SKM-1 (cell line): ENCODE data around the gene INTU.
A peak's percentile ranks its signal among the peaks of the same experiment; 100 is the strongest.
"Not testable (repeated sequence)": the region's sequence is repeated elsewhere in the genome, so short reads cannot be mapped to it uniquely, and the experiment has no call there.

Experiments used
- DNase-seq: peaks from one replicate; lab custom pipeline; 2025; ENCODE audit not compliant: unreplicated experiment; lab: John Stamatoyannopoulos, UW

The INTU gene

DNA sequence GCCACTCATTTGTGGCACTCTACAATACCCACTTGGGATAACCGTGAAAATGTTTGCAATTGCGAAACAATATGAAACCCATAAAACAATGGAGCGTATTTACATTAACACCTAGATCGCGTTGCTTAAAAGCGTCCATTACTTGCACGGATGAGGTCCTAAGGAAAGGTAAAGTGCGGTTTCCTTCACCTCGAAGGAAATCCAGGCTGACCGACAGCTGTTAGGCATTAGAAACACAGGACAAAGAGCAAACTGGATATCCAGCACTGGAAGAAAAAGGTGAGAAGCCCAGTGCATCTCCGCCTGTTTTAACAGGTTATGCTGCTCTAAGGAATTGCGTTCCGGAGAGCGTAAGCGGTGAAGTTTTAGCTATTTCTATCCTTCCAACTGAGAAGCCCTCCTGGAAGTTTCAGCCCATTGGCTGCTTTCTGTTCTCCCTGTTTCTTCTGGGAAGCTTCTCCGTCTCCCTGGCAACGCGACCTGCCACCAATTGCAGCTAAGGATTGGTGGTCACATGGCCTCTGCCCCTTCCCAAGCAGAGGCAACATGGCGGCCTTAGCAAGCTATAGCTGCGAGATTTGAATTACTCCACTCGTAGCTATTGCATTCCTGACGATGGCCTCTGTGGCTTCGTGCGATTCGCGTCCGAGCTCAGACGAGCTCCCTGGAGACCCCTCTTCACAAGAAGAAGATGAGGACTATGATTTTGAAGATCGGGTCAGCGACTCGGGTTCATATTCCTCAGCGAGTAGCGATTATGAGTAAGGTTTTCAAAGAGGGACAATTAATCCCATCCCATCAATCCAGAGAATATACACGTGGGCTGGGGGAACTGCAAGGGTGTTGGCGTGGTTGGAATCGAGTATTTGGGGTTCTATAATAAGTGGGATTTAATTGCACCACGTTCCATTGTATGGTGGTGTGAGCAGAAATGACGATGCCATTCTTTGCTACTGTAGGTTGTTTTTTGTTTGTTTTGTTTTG is at the start of gene INTU:
Gene INTU, plus strand, starts transcription at position 538 of the 984 bp plus-strand sequence. Its CDS starts 78 bp downstream, at position 616.
- peak; percentile 58 for DNase-seq

DNA sequence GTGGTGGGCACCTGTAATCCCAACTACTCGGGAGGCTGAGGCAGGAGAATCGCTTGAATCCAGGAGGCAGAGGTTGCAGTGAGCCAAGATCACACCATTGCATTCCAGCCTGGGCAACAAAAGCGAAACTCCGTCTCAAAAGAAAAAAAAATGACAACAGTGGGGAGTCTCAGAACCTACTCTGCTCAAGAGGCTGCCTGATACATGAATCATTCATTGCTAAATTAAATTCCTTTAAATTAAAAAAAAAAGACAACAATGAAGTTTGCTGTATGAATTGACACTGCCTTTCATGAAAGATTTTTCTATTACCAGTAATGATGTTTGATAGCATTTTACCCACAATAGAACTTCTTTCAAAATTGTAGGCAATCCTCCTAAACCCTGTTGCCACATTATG is 46.3 kb upstream of the INTU start:
- not testable (repeated sequence) for DNase-seq

DNA sequence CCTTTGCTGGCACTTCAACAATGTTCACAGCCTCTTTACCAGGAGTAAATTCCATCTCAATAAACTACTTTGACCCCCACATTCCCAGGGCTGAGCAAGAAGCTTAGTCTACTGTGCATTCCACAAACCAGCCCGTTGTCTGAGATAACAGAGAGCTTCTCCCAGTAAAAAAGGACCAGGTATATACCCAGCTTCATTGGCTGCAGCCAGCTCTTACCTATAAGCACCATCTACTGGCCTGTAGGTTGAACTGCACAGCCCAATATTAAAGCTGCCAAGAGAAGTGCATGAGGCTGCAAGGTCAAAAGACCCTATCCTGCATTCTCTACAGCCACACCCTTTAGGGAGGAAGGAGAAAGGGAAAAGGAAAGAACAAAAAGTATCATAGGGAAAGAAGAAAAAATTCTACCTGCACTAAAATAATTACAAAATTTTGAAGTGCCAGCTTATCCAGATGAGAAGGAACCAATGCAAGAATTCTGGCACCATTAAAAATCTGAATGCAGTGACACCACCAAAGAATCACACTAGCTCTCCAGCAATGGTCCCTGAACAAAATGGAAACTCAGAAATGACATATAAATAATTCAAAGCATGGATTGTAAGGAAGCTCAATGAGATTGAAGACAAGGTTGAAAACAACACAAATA is 45.7 kb upstream of the INTU start:
- peak; percentile 29 for DNase-seq

DNA sequence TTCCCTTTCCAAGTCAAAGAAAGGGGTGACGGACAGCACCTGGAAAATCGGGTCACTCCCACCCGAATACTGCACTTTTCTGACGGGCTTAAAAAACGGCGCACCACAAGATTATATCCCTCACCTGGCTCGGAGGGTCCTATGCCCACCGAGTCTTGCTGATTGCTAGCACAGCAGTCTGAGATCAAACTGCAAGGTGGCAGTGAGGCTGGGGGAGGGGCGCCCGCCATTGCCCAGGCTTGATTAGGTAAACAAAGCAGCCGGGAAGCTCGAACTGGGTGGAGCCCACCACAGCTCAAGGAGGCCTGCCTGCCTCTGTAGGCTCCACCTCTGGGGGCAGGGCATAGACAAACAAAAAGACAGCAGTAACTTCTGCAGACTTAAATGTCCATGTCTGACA is 43.6 kb upstream of the INTU start:
- not testable (repeated sequence) for DNase-seq

DNA sequence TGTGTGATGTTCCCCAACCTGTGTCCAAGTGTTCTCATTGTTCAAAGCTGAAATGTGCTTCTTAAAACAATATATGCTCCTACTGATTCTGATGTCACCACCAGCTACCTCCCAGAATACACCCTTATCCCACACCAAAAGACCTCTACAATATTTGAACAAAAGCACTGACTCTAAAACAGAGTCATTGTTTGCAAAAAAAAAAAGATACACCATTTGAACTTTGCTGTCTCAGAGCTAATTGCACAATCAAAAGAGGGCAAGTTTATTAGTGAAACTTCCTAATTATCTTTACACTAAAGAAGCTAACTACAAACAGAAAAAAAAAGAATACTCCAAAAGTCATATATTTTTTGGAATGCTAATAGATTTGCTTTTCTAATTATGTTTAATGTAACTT is 34.1 kb upstream of the INTU start:
- DNase-seq = no peak

GRCh38 chr4:127601029-127601428 is 31.7 kb upstream of the INTU start:
- DNase-seq = no peak

- DNase-seq = peak; percentile 50
Measured at GRCh38 chr4:127604949-127605709, 27.6 kb upstream of the INTU start.

GRCh38 chr4:127606823-127607222 is 25.9 kb upstream of the INTU start:
- DNase-seq = no peak

DNA sequence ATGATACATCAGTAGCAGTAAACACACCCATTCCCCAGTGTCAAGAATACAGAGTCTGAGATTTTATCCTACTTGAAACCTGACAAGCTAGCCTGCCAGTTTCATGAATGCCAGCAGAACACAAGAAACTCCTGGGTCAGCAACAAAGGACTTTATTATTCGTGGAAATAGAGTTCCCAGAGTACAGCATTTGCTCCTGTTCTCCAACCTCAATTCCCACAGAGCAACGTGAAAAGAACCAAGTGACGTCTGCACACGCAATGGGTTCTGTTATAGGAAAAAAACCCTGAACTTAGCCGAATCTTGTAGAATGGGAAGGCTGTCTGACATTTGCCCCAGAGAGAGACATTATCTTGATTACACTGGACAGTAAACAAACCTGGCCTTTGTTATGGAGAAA is 23.3 kb upstream of the INTU start:
- no peak for DNase-seq

DNA sequence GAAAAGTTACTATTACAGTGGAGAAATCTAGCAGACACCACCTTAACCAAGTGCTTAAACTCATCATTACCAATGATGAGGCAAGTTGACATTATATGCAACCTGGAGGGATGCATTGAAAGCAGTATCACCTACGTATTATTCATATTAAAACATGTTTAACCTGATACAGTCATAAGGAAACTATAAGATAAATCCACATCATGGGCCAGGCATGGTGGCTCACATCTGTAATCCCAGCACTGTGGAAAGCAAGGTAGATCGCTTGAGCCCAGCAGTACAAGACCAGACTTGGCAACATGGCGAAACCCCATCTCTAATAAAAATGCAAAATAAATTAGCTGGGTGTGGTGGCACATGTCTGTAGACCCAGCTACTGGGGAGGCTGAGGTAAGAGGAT is 22.3 kb upstream of the INTU start:
- no peak for DNase-seq

- DNase-seq = no peak
Measured at GRCh38 chr4:127616898-127617297, 15.9 kb upstream of the INTU start.

- DNase-seq = no peak
Measured at GRCh38 chr4:127618427-127618826, 14.3 kb upstream of the INTU start.

GRCh38 chr4:127622621-127622920 is 10.2 kb upstream of the INTU start:
- no peak for DNase-seq

- no peak for DNase-seq
Measured at GRCh38 chr4:127622921-127623796, 9.6 kb upstream of the INTU start.

DNA sequence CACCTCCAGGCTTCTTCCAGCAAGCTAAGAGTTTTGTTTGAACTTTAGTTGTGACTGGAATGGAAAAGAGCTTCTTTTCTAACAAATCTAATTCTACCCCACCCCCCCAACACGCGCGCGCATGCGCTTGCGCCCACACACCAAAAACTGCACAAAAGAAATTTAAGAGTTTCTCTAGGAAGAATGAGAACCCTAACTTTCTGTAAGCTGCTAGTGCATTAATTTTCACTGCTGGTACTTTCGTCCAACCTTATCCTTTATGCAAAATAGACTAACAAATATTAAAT is 9.0 kb upstream of the INTU start:
- DNase-seq = no peak

DNA sequence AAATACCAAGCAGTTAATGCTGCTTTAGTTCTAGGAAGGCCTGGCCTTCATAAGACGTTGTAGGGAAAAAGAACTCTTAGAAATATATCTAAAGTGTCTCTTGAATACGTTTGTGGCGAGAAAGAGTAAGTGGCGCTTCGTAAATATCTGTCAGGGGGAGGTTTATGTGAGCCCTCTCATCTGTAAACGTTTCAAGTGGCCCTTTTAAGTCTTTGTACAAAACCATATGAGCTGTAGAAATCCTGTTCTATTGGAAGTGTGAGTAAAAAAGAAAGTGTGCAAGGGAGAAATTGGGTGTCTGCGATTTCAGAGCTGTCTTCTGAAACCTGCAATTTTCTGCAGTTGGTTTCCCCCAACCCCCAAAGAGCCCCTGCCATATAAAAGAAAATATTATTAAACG is 8.6 kb upstream of the INTU start:
- DNase-seq = no peak

GRCh38 chr4:127629371-127629770 is 3.4 kb upstream of the INTU start:
- no peak for DNase-seq

- no peak for DNase-seq
Measured at GRCh38 chr4:127630152-127630551, 2.6 kb upstream of the INTU start.

DNA sequence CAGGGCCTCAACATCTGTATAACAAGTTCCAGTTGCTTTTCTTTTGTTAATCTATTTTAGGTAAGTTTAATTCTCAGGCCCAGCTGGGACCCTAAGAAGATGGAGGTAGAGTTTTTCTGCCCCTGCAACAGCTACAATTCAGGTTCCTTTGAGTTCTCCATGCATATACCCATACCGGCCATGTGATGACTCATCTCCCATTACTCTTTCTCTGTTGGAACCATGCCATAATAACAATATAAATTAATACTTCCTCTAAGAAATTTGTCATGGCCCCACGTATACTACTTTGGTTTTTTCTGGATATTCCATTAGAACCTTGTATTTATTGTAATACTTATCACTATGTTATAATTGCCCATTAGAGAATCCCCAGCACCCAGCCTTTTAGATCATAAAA is 1.3 kb upstream of the INTU start:
- DNase-seq = no peak

DNA sequence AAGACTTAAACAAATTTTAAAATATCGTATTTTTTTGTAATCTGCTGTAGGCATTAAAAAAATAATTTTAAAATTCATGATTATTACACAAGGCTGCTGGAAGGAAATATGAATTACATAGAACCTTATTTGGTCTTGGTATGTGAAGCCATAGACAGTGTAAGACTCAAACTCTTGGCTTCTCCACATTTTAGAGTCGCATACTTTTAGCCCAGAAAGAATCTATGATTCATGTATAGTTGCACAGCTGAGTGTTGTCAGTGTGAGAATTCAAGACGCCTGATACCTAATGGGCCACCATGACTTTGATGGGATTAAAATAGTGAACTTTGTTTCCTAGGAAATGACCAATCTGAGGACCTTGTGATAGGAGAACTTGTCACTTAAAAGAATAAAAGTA is 1.4 kb downstream of the INTU start:
- DNase-seq = no peak

DNA sequence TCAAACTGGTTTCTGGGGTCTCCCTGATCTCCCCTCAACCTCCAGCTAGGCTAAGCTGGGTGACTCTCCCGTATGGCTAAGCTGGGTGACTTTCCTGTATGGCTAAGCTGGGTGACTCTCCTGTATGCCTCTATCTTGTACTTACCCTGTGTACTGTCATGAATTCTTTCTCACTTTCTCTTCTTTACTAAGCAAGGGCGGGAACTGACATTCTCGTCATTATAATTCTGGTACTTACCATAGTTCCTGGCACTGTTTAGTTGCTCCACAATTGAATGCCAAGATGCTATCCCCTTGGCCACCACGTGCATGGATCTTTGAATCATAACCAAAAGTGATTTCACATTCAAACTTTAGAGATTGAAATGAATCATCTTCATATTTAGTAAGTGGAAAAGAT is 8.8 kb downstream of the INTU start:
- DNase-seq = no peak
